Ascending aorta (tissue), 2 donors: Measurements from ENCODE around the gene NDST1. TPM values are rescaled to one million over a fixed set of nuclear protein-coding genes. Genes with fewer than 3 reads are reported as not detected.

Experiments
- DNase-seq, 2 donors: peaks; one replicate each; pipeline ENCODE4 v3.0.0-alpha.2; 2019; ENCODE audit warnings: low spot score in 2 of 2
- H3K27ac ChIP-seq, 2 donors: fragments of 200-600 bp; sonication (generic); one replicate each; pipeline ENCODE4 v1.5.1; 2016 to 2017; ENCODE audit warnings: mild to moderate bottlenecking in 1 of 2
- H3K27me3 ChIP-seq: fragments of 200-600 bp; sonication (generic); one replicate; pipeline ENCODE4 v1.5.1; 2017
- H3K36me3 ChIP-seq, 2 donors: fragments of 200-600 bp; sonication (generic); one replicate each; pipeline ENCODE4 v1.5.1; 2016
- H3K4me1 ChIP-seq, 2 donors: fragments of 200-600 bp; sonication (generic); one replicate each; pipeline ENCODE4 v1.5.1; 2016 to 2017; ENCODE audit warnings: mild to moderate bottlenecking in 1 of 2
- H3K4me3 ChIP-seq, 2 donors: fragments of 200-600 bp; sonication (generic); one replicate each; pipeline ENCODE4 v1.5.1; 2016 to 2017; ENCODE audit warnings: mild to moderate bottlenecking in 1 of 2
- H3K9me3 ChIP-seq, 2 donors: fragments of 200-600 bp; sonication (generic); one replicate each; pipeline ENCODE4 v1.5.1; 2016
- CTCF ChIP-seq, 3 experiments: fragments of 200-600 bp in 2 of 3; fragments of 450-650 bp in 1 of 3; sonication (generic) in 2 of 3; IDR thresholded peaks; one replicate each; pipeline ENCODE4 v1.5.1; 2016 to 2019; ENCODE audit warnings: antibody characterized with exemption in 3 of 3, mild to moderate bottlenecking in 1 of 3, moderate library complexity in 1 of 3
- intact Hi-C: fragments of 100-400 bp; cut with DNase I; formaldehyde crosslinking; loops from one replicate; pipeline ENCODE4 v1.15.1; 2023
- total RNA-seq: library from RNA; depleted of rRNA; stranded (reverse); fragments of >200 nt; gene quantifications from one replicate; pipeline ENCODE4 v1.1.0, GENCODE V29; 2016

Gene NDST1
- total RNA-seq, 1 donor from 2014 or later, result 71.5 TPM

GRCh38 chr5:150541895-150542294 lies 34.0 kb downstream of the NDST1 start:
- Histone ChIP-seq H3K27me3 (no peaks in the 10 kb centered on the region), H3K36me3 (peaks cover 48 to 68% of the 10 kb centered on the region in 2 donors), H3K27ac (peak overlapping the region; percentile 87 to 88), H3K4me3 (no peak overlapping the region), H3K4me1 (peaks cover 6 to 25% of the 10 kb centered on the region in 2 donors), H3K9me3 (no peaks in the 10 kb centered on the region)
- TF ChIP-seq CTCF (IDR thresholded peaks at IDR 0.05), result no peak
- no peak for DNase-seq
- intact Hi-C loops, result loop anchor here (2.0 kb wide), 1 partner anchor 53 kb away; no protein-coding TSS in a partner anchor

GRCh38 chr5:150542933-150543445 lies 35.1 kb downstream of the NDST1 start:
- intact Hi-C loops, result no loop called here
- Histone ChIP-seq H3K36me3 (peaks cover 43 to 67% of the 10 kb centered on the region in 2 donors), H3K9me3 (no peaks in the 10 kb centered on the region), H3K27ac (peak overlapping the region; percentile 87 to 88), H3K4me1 (peaks cover 6 to 23% of the 10 kb centered on the region in 2 donors), H3K4me3 (no peak overlapping the region), H3K27me3 (no peaks in the 10 kb centered on the region)
- no peak for DNase-seq
- TF ChIP-seq CTCF (IDR thresholded peaks at IDR 0.05), result no peak

GRCh38 chr5:150544611-150545219 lies 36.8 kb downstream of the NDST1 start:
- H3K27ac ChIP-seq, result peak overlapping the region; percentile 73 to 90
- H3K4me1 ChIP-seq, result peaks cover 6 to 21% of the 10 kb centered on the region in 2 donors
- DNase-seq, result peak in 1 of 2 donors; percentile 78
- no peaks in the 10 kb centered on the region for H3K9me3 ChIP-seq
- TF ChIP-seq CTCF (IDR thresholded peaks at IDR 0.05), result peak; percentile 58 to 62 (median 61)
- no peaks in the 10 kb centered on the region for H3K27me3 ChIP-seq
- H3K4me3 ChIP-seq, result no peak overlapping the region
- peaks cover 48 to 70% of the 10 kb centered on the region in 2 donors for H3K36me3 ChIP-seq
- intact Hi-C loops, result loop anchor here (2.0 to 5.0 kb wide), 2 partner anchors 42 to 86 kb away; no protein-coding TSS in a partner anchor

GRCh38 chr5:150545246-150545645 lies 37.3 kb downstream of the NDST1 start:
- Histone ChIP-seq H3K27ac (peak overlapping the region; percentile 73 to 90), H3K36me3 (peaks cover 48 to 70% of the 10 kb centered on the region in 2 donors)
- intact Hi-C loops, result loop anchor here (2.0 to 5.0 kb wide), 2 partner anchors 43 to 86 kb away; no protein-coding TSS in a partner anchor

GRCh38 chr5:150548123-150548522 lies 40.2 kb downstream of the NDST1 start:
- intact Hi-C loops, result loop anchor here (5.0 kb wide), 1 partner anchor 46 kb away; no protein-coding TSS in a partner anchor
- TF ChIP-seq CTCF (IDR thresholded peaks at IDR 0.05), result no peak
- Histone ChIP-seq H3K9me3 (no peaks in the 10 kb centered on the region), H3K27me3 (no peaks in the 10 kb centered on the region), H3K4me1 (peaks cover 0 to 7% of the 10 kb centered on the region in 2 donors), H3K36me3 (peaks cover 57 to 70% of the 10 kb centered on the region in 2 donors), H3K4me3 (no peak overlapping the region), H3K27ac (peak overlapping the region in 1 of 2 donors; percentile 23)
- DNase-seq, result peak in 1 of 2 donors; percentile 60

More at GRCh38 chr5:150545246-150545645, 37.3 kb downstream of the NDST1 start:
- no peaks in the 10 kb centered on the region for H3K9me3 ChIP-seq
- H3K4me3 ChIP-seq, result no peak overlapping the region
- no peaks in the 10 kb centered on the region for H3K27me3 ChIP-seq
- no peak for DNase-seq
- TF ChIP-seq CTCF (IDR thresholded peaks at IDR 0.05), result no peak
- H3K4me1 ChIP-seq, result peaks cover 6 to 16% of the 10 kb centered on the region in 2 donors
